ENCODE data around the gene TTC24. TPM values are rescaled to one million over a fixed set of nuclear protein-coding genes. Genes with fewer than 3 reads are reported as not detected.

TTC24 gene
- total RNA-seq, 1 donor from 2014 or later: not detected

- H3K36me3 ChIP-seq (ENCODE audit: control insufficient read depth, insufficient read depth, low read length): peaks cover 1% of the 10 kb centered on the region
Measured at GRCh38 chr1:156554971-156555370, 24.6 kb upstream of the TTC24 start.

DNA sequence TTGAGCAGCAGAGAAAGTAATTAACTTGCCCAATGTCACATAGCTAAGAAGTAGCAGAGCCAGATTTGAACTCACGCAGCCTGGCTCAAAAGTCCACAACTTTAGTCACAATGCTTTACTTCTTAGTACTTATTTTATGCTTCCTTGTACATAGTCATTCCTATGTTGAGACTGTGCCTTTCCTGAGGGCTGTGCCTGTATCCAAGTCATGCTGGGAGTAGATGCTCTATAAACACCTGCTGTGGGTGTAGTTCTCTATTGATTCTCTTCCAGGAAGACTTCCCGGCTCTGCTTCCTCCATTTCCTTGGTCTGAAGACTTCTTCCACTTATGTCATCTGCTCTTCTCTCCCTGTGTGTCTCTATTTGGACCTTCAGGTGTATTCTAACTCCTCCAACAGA is 23.8 kb upstream of the TTC24 start:
- no peak for DNase-seq (ENCODE audit: low read depth)
- Histone ChIP-seq H3K36me3 (ENCODE audit: control insufficient read depth, insufficient read depth, low read length) (peaks cover 1% of the 10 kb centered on the region), H3K27me3 (ENCODE audit: control insufficient read depth, insufficient read depth, low read length) (no peaks in the 10 kb centered on the region), H3K4me3 (ENCODE audit: low read depth, low read length) (no peak overlapping the region)
- TF ChIP-seq, protein P1, sequence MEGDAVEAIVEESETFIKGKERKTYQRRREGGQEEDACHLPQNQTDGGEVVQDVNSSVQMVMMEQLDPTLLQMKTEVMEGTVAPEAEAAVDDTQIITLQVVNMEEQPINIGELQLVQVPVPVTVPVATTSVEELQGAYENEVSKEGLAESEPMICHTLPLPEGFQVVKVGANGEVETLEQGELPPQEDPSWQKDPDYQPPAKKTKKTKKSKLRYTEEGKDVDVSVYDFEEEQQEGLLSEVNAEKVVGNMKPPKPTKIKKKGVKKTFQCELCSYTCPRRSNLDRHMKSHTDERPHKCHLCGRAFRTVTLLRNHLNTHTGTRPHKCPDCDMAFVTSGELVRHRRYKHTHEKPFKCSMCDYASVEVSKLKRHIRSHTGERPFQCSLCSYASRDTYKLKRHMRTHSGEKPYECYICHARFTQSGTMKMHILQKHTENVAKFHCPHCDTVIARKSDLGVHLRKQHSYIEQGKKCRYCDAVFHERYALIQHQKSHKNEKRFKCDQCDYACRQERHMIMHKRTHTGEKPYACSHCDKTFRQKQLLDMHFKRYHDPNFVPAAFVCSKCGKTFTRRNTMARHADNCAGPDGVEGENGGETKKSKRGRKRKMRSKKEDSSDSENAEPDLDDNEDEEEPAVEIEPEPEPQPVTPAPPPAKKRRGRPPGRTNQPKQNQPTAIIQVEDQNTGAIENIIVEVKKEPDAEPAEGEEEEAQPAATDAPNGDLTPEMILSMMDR (IDR thresholded peaks at IDR 0.05; ENCODE audit: insufficient read depth, low read length, poor library complexity, severe bottlenecking): no peak

More at GRCh38 chr1:156554971-156555370, 24.6 kb upstream of the TTC24 start:
- Histone ChIP-seq H3K4me3 (ENCODE audit: low read depth, low read length) (no peak overlapping the region), H3K27me3 (ENCODE audit: control insufficient read depth, insufficient read depth, low read length) (no peaks in the 10 kb centered on the region)
- TF ChIP-seq, protein P1 (IDR thresholded peaks at IDR 0.05; ENCODE audit: insufficient read depth, low read length, poor library complexity, severe bottlenecking): no peak
- DNase-seq (ENCODE audit: low read depth): no peak

- no peak for DNase-seq (ENCODE audit: low read depth)
- H3K27me3 ChIP-seq (ENCODE audit: control insufficient read depth, insufficient read depth, low read length): no peaks in the 10 kb centered on the region
- no peak overlapping the region for H3K4me3 ChIP-seq (ENCODE audit: low read depth, low read length)
- H3K36me3 ChIP-seq (ENCODE audit: control insufficient read depth, insufficient read depth, low read length): peaks cover 1% of the 10 kb centered on the region
- TF ChIP-seq, protein P1 (IDR thresholded peaks at IDR 0.05; ENCODE audit: insufficient read depth, low read length, poor library complexity, severe bottlenecking): no peak
Measured at GRCh38 chr1:156556354-156556753, 23.2 kb upstream of the TTC24 start.

GRCh38 chr1:156559086-156559796 is 20.3 kb upstream of the TTC24 start:
- H3K36me3 ChIP-seq (ENCODE audit: control insufficient read depth, insufficient read depth, low read length): peaks cover 3% of the 10 kb centered on the region

GRCh38 chr1:156559797-156560385 is 19.6 kb upstream of the TTC24 start:
- TF ChIP-seq, protein P1 (IDR thresholded peaks at IDR 0.05; ENCODE audit: insufficient read depth, low read length, poor library complexity, severe bottlenecking): no peak
- Histone ChIP-seq H3K36me3 (ENCODE audit: control insufficient read depth, insufficient read depth, low read length) (peaks cover 3% of the 10 kb centered on the region), H3K27me3 (ENCODE audit: control insufficient read depth, insufficient read depth, low read length) (no peaks in the 10 kb centered on the region), H3K4me3 (ENCODE audit: low read depth, low read length) (no peak overlapping the region)
- DNase-seq (ENCODE audit: low read depth): no peak

More at GRCh38 chr1:156559086-156559796, 20.3 kb upstream of the TTC24 start:
- Histone ChIP-seq H3K27me3 (ENCODE audit: control insufficient read depth, insufficient read depth, low read length) (no peaks in the 10 kb centered on the region), H3K4me3 (ENCODE audit: low read depth, low read length) (no peak overlapping the region)
- no peak for DNase-seq (ENCODE audit: low read depth)
- TF ChIP-seq, protein P1 (IDR thresholded peaks at IDR 0.05; ENCODE audit: insufficient read depth, low read length, poor library complexity, severe bottlenecking): no peak
